ENCODE data around the gene VPS54.

VPS54 gene

GRCh38 chr2:63874204-63875130 is 144.8 kb downstream of the VPS54 start:
- in situ Hi-C loops (cut with HindIII; ENCODE audit: low sequenced_read_pairs) = loop anchor here (5.0 kb wide), 1 partner anchor 42 kb away; no protein-coding TSS in a partner anchor

GRCh38 chr2:63872571-63873328 is 146.5 kb downstream of the VPS54 start:
- in situ Hi-C loops (cut with HindIII; ENCODE audit: low sequenced_read_pairs) = loop anchor here (5.0 kb wide), 1 partner anchor 40 kb away; no protein-coding TSS in a partner anchor

DNA sequence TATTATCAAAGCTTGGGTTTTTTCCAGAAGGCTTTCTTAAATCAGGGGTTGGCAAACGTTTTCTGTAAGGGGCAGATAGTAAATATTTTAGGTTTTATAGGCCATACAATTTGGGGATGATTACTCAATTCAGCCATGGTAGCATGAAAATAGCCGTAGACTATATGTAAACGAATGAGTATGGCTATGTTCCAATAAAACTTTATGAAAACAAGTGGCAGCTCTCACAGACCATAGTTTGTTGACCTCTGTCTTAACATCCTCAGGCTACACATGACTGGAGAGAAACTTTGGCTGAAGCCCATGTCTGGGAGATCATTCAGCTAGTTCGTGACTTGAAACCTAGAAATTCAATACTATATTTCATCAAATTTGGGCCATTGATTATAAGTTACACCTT is 147.4 kb downstream of the VPS54 start:
- in situ Hi-C loops (cut with HindIII; ENCODE audit: low sequenced_read_pairs) = loop anchor here (5.0 kb wide), 1 partner anchor 40 kb away; no protein-coding TSS in a partner anchor

GRCh38 chr2:63870679-63871078 is 148.5 kb downstream of the VPS54 start:
- in situ Hi-C loops (cut with HindIII; ENCODE audit: low sequenced_read_pairs) = loop anchor here (5.0 kb wide), 1 partner anchor 38 kb away; no protein-coding TSS in a partner anchor

DNA sequence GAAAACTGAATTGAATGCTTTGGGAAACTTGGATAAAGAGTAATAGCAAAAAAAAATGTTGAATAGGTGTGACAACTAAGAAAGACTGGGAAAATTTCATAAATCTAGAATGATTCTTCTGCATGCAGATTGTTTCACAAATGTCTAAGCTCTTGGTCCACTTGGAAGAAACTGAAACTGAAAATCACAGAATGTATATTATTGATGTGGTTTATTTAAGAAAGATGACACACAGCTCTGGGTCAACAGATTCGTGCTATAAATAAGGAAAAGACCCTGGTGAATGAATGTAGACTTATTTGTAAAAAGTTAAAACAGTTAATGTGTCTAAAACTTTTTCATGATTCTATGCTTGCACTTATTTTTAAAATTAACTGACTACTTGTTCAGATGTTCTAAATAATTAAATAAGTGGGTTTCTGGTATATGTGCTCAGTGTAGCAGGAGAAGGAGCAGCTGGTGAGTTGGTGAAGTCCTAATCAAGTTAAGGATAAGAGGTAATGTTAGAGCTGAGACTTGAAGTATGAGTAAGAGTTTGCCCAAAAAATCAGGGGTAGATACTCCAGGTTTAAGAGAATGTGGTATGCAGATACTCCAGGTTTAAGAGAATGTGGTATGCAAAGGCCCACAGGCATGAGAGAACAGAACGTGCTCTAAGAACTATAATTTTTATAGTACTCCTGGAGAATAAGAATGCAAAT is 153.1 kb downstream of the VPS54 start:
- in situ Hi-C loops (cut with HindIII; ENCODE audit: low sequenced_read_pairs) = no loop called here

- in situ Hi-C loops (cut with HindIII; ENCODE audit: low sequenced_read_pairs) = no loop called here
Observed at GRCh38 chr2:63865159-63865799, 153.9 kb downstream of the VPS54 start.

GRCh38 chr2:63863707-63864106 is 155.5 kb downstream of the VPS54 start:
- in situ Hi-C loops (cut with HindIII; ENCODE audit: low sequenced_read_pairs) = no loop called here

GRCh38 chr2:63862806-63863205 is 156.4 kb downstream of the VPS54 start:
- in situ Hi-C loops (cut with HindIII; ENCODE audit: low sequenced_read_pairs) = no loop called here

DNA sequence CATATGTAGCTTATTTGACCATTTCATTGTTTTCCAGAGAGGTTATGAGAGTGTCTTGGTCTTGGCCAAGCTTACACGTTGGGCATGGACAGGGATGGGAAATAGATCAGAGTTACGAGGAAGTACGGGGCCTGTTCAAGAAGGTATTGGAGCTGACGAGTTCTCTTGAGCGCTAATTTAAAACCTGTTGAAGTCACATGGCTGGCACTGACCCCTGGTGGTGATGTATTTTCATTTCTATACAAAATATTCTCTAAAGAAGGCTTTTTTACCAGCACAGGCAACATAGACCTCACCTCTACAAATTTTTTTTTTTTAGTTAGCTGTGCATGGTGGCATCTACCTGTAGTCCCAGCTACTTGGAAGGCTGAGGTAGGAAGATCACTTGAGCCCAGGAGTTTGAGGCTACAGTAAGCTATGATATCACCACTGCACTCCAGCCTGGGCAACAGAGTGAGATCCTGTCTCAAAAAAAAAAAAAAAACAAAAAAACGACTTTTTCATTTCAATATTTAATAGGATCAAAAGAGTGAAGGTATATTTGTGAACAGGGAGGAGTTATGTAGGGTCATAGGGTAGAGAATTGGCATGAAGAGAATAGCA is 157.9 kb downstream of the VPS54 start:
- in situ Hi-C loops (cut with HindIII; ENCODE audit: low sequenced_read_pairs) = no loop called here

DNA sequence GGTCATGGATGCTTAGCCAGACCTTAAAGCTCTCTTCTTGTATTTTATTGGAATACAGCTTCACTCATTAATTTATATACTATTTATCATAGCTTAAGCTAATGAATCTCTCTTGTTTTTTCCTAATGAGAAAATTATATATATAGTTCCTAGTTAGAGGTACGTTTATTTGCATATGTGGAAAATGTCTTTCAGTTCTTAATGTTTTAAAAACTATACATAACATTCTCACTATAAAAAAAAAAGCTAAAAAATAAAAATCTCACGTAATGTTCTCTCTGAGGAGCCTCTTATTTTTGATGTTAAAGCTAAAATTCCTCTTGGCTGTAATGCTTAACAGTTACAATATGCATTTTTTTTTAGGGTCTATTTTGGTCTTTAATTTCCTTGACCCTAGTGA is 160.9 kb downstream of the VPS54 start:
- in situ Hi-C loops (cut with HindIII; ENCODE audit: low sequenced_read_pairs) = no loop called here

DNA sequence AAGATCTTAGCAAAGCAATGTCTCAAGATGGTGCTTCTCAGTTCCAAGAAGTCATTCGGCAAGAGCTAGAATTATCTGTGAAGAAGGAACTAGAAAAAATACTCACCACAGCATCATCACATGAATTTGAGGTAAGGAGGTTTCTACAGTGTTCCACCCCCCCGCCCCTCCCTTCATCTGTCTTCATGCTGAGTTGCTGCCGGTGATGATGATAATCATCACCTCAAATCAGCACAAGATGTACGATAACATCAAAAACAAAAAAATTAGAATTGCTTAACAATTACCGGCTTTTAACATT is 163.0 kb downstream of the VPS54 start:
- in situ Hi-C loops (cut with HindIII; ENCODE audit: low sequenced_read_pairs) = no loop called here

DNA sequence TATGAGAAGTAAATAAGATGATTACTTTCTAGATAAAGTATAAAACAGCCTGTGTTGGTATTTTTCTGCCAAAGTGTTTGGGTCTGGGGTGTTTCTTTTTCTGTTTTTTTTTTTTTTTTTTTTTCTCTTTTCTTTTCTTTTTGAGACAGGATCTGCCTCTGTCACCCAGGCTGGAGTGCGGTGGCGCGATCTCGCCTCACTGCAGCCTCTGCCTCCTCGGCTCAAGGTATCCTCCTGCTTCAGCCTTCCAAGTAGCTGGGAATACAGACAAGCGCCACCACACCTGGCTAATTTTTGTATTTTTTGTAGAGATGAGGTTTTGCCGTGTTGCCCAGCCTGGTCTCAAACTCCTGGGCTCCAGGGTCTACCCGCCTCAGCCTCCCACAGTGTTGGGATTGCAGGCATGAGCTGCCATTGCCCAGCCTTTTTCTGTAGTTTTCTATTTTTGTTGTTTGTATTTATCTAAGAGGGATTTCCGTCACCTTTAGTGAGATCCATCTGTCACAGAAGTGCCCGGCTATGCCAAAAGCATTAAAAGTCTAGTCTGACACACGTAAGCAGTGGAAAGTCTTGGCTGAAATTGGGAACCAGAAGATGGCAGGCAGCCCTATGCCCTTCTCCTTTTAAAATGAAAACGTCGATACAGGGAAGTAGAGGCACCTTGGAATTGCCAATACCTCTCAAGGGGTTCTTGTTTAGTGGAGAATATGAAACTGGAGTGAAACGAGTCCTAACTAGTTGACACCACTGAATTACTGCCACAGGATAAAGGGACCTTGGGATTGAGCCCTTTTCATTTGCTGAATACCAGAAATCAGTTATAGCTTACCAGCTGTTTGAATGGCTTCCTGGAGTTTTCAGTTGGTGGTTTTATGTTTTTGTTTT is 163.6 kb downstream of the VPS54 start:
- in situ Hi-C loops (cut with HindIII; ENCODE audit: low sequenced_read_pairs) = no loop called here

- in situ Hi-C loops (cut with HindIII; ENCODE audit: low sequenced_read_pairs) = no loop called here
Observed at GRCh38 chr2:63853527-63854310, 165.5 kb downstream of the VPS54 start.

DNA sequence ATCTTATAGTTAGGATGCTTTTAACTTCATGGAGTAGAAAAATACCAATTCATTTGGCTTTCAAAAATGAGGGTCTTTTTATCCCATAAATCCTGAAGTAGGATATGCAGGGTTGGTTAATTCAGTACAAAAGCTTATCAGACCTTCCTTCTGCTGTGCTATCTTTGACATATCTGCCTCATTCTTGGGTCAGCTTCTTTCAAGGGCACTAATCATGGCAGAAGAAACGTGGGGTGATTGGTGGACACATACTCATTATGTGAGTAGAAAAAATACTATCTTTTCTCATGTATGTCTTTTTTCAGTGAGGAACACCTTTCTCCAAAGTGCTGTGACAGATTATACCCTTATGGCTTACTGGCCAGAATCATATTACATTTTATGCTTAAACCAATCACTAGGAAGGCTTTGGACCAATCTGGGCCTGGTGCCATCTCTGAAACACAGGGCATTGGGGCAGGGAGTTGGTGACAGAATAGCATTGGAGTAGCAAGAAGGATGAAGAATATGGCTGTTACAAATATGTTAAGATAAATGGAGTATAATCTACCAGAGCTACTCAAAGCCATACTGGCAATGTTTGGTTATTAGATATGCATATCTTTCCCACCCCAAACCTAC is 167.4 kb downstream of the VPS54 start:
- in situ Hi-C loops (cut with HindIII; ENCODE audit: low sequenced_read_pairs) = no loop called here

DNA sequence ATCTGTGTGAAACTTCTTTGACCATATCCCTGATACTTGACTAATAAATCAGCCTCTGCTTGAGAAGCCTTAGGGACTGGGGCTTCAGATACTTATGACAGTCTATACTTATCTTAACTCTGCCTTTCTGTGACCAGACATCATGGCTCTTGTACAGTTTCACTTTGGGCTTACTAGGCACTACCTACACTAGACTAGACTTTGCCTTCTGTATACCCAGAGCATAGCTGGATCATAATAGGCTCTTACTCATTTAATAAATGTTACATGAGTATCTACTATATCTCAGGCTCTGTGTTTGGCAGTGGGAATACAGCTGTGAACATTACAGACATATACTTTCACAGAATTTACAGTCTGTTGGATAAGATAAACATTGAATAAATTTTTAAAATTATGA is 168.6 kb downstream of the VPS54 start:
- in situ Hi-C loops (cut with HindIII; ENCODE audit: low sequenced_read_pairs) = no loop called here

- in situ Hi-C loops (cut with HindIII; ENCODE audit: low sequenced_read_pairs) = no loop called here
Observed at GRCh38 chr2:63850204-63850571, 169.0 kb downstream of the VPS54 start.

DNA sequence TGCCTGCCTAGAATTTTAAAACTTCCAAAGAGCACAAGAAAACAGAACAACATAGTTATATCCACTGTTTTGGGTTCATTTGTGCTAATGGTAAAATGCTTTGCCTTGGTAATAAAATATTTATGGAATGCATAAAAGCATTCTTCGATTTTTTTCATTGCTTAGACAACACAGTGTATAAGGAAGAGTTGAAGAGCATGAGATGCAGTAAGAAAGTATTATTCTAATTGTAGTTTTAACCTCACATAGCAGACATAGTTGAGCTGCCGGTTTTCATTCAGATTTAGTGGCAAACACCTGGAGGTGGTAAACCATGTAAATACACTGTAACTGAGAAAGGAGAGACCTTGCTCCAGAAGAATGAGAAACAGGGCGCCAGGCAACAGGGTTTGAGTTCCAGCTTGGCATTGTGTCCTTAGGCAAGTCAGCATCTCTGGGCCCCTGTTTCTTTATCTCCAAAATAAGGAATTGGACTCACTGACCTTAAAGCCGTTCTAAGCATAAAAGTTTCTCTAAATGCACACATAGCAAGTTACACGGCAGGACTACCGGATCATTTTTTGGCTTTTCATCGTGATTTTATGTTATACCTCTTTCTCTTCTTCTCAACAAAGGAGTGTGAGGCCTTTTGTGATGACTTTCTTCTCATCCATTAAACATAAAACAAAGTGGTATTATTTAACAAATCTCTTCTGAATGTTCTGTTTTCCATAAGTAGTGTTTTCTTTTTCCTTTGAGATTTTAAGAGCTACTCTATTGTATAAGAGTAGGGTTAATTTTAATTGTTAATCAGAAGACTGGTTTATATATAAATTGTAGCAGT is 169.6 kb downstream of the VPS54 start:
- in situ Hi-C loops (cut with HindIII; ENCODE audit: low sequenced_read_pairs) = no loop called here

All from DLD1 (cell line).